Progenitor cell of endocrine pancreas (in vitro differentiated cells): ENCODE measurements around the gene KPNB1. TPM values are rescaled to one million over a fixed set of nuclear protein-coding genes. Genes with fewer than 3 reads are reported as not detected.

ENCODE experiments used
- DNase-seq: peaks from one replicate; pipeline ENCODE4 v3.0.0; 2021; ENCODE audit warnings: low spot score; ENCODE audit not compliant: unreplicated experiment
- H3K27ac Mint-ChIP-seq: 2 replicates; pipeline ENCODE4 v1.8.0; 2021; ENCODE audit warnings: mild to moderate bottlenecking, moderate library complexity, mixed read lengths
- H3K27me3 Mint-ChIP-seq: 2 replicates; pipeline ENCODE4 v1.8.0; 2021; ENCODE audit warnings: mixed read lengths
- H3K36me3 Mint-ChIP-seq: 2 replicates; pipeline ENCODE4 v1.8.0; 2022; ENCODE audit warnings: mixed read lengths; ENCODE audit not compliant: insufficient read depth
- H3K4me1 Mint-ChIP-seq: 2 replicates; pipeline ENCODE4 v1.8.0; 2021; ENCODE audit warnings: low read depth, mixed read lengths
- H3K4me3 Mint-ChIP-seq: 2 replicates; pipeline ENCODE4 v1.8.0; 2021; ENCODE audit warnings: low read depth, mild to moderate bottlenecking, moderate library complexity, mixed read lengths
- H3K9me3 Mint-ChIP-seq: 2 replicates; pipeline ENCODE4 v1.8.0; 2021; ENCODE audit warnings: low read depth, mixed read lengths
- total RNA-seq: library from RNA; stranded (reverse); gene quantifications from 2 replicates; pipeline ENCODE4 v1.2.1, GENCODE V29; 2021
- TF ChIP-seq, protein P1 (sequence below): fragments of 200-600 bp; sonication (generic); IDR thresholded peaks from one replicate; pipeline ENCODE4 v1.5.0; 2021; ENCODE audit warnings: antibody characterized with exemption, mild to moderate bottlenecking; ENCODE audit not compliant: unreplicated experiment

Gene KPNB1
- total RNA-seq, 1 donor from 2014 or later: 386 TPM

GRCh38 chr17:47703191-47703591 is 53.5 kb downstream of the KPNB1 start:
- H3K4me3 Mint-ChIP-seq: no peak overlapping the region
- TF ChIP-seq, protein P1, sequence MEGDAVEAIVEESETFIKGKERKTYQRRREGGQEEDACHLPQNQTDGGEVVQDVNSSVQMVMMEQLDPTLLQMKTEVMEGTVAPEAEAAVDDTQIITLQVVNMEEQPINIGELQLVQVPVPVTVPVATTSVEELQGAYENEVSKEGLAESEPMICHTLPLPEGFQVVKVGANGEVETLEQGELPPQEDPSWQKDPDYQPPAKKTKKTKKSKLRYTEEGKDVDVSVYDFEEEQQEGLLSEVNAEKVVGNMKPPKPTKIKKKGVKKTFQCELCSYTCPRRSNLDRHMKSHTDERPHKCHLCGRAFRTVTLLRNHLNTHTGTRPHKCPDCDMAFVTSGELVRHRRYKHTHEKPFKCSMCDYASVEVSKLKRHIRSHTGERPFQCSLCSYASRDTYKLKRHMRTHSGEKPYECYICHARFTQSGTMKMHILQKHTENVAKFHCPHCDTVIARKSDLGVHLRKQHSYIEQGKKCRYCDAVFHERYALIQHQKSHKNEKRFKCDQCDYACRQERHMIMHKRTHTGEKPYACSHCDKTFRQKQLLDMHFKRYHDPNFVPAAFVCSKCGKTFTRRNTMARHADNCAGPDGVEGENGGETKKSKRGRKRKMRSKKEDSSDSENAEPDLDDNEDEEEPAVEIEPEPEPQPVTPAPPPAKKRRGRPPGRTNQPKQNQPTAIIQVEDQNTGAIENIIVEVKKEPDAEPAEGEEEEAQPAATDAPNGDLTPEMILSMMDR: no peak
- H3K4me1 Mint-ChIP-seq: no peaks in the 10 kb centered on the region
- DNase-seq: no peak
- peaks cover 15% of the 10 kb centered on the region for H3K27me3 Mint-ChIP-seq
- peaks cover 4% of the 10 kb centered on the region for H3K36me3 Mint-ChIP-seq
- H3K9me3 Mint-ChIP-seq: no peaks in the 10 kb centered on the region
- no peak overlapping the region for H3K27ac Mint-ChIP-seq

GRCh38 chr17:47703671-47704070 is 54.0 kb downstream of the KPNB1 start:
- H3K9me3 Mint-ChIP-seq: no peaks in the 10 kb centered on the region
- no peak overlapping the region for H3K27ac Mint-ChIP-seq
- peaks cover 4% of the 10 kb centered on the region for H3K36me3 Mint-ChIP-seq
- no peaks in the 10 kb centered on the region for H3K4me1 Mint-ChIP-seq
- H3K27me3 Mint-ChIP-seq: peaks cover 17% of the 10 kb centered on the region
- TF ChIP-seq, protein P1: no peak
- H3K4me3 Mint-ChIP-seq: no peak overlapping the region
- DNase-seq: no peak

- Mint-ChIP-seq H3K4me3 (no peak overlapping the region), H3K4me1 (no peaks in the 10 kb centered on the region), H3K36me3 (peaks cover 4% of the 10 kb centered on the region), H3K27me3 (peaks cover 17% of the 10 kb centered on the region), H3K9me3 (no peaks in the 10 kb centered on the region), H3K27ac (no peak overlapping the region)
- no peak for DNase-seq
- TF ChIP-seq, protein P1: no peak
These were observed 54.4 kb downstream of the KPNB1 start for GRCh38 chr17:47704116-47704515.

DNA sequence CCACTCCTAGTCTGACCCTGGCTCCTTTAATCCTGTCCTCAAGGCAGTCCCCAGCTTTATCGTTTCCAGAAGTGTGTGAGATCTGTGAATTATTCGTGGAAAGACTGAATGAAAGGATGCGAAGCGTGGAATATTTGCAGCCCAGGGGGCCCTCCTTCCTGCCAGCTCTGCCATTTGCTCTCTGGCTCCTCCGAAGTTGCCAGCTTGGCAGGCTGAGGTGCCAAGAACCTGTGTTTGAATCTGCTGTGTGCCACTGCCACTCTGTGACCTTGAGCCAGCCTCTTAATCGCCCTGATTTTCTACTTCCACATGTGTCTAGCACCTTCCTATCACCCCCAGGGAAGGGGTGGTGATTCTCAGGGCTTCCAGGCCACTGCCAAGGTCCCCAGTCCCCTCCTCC is 55.0 kb downstream of the KPNB1 start:
- Mint-ChIP-seq H3K4me3 (no peak overlapping the region), H3K36me3 (peaks cover 6% of the 10 kb centered on the region), H3K4me1 (no peaks in the 10 kb centered on the region), H3K27me3 (peaks cover 17% of the 10 kb centered on the region), H3K27ac (no peak overlapping the region), H3K9me3 (no peaks in the 10 kb centered on the region)
- DNase-seq: no peak
- TF ChIP-seq, protein P1: no peak

- H3K27ac Mint-ChIP-seq: no peak overlapping the region
- TF ChIP-seq, protein P1: no peak
- H3K4me3 Mint-ChIP-seq: no peak overlapping the region
- H3K27me3 Mint-ChIP-seq: peaks cover 17% of the 10 kb centered on the region
- no peaks in the 10 kb centered on the region for H3K4me1 Mint-ChIP-seq
- peaks cover 12% of the 10 kb centered on the region for H3K36me3 Mint-ChIP-seq
- H3K9me3 Mint-ChIP-seq: no peaks in the 10 kb centered on the region
- DNase-seq: no peak
These were observed 56.1 kb downstream of the KPNB1 start for GRCh38 chr17:47705536-47706530.
